Trophoblast cell (in vitro differentiated cells and primary cell): ENCODE results near the gene ARNT2.

Experiments used
- DNase-seq, 2 donors: peaks; one replicate each; pipeline ENCODE4 v3.0.0-alpha.2; 2016
- H2AFZ ChIP-seq: 2 replicates; pipeline ENCODE4 v1.6.1; 2013; ENCODE audit warnings: low read length, moderate library complexity, mild to moderate bottlenecking; ENCODE audit not compliant: insufficient read depth, poor library complexity
- H2AK5ac ChIP-seq: 2 replicates; pipeline ENCODE4 v1.6.1; 2013; ENCODE audit warnings: mild to moderate bottlenecking, low read length
- H2BK120ac ChIP-seq: 2 replicates; pipeline ENCODE4 v1.6.1; 2013; ENCODE audit warnings: low read length, mild to moderate bottlenecking, moderate library complexity; ENCODE audit not compliant: insufficient read depth, poor library complexity
- H2BK12ac ChIP-seq: 2 replicates; pipeline ENCODE4 v1.6.1; 2013; ENCODE audit warnings: mild to moderate bottlenecking, low read length, moderate library complexity
- H2BK5ac ChIP-seq: 2 replicates; pipeline ENCODE4 v1.6.1; 2013; ENCODE audit warnings: low read length, low read depth, moderate library complexity, mild to moderate bottlenecking; ENCODE audit not compliant: poor library complexity
- H3K14ac ChIP-seq: 2 replicates; pipeline ENCODE4 v1.6.1; 2013; ENCODE audit warnings: mild to moderate bottlenecking, low read length
- H3K18ac ChIP-seq: 2 replicates; pipeline ENCODE4 v1.6.1; 2013; ENCODE audit warnings: mild to moderate bottlenecking, low read length
- H3K23ac ChIP-seq: 2 replicates; pipeline ENCODE4 v1.6.1; 2013; ENCODE audit warnings: low read length
- H3K27ac ChIP-seq: 2 replicates; pipeline ENCODE4 v1.5.1; 2013; ENCODE audit warnings: low read depth, mild to moderate bottlenecking, inconsistent platforms, low read length, moderate library complexity
- H3K27me3 ChIP-seq: 2 replicates; pipeline ENCODE4 v1.6.1; 2013; ENCODE audit warnings: inconsistent platforms, mild to moderate bottlenecking, low read length, moderate library complexity; ENCODE audit not compliant: insufficient read depth
- H3K36me3 ChIP-seq, 2 experiments: 1 replicate in 1 of 2; 2 replicates in 1 of 2; pipeline ENCODE4 v1.6.1; 2013; ENCODE audit warnings: low read length in 2 of 2, mild to moderate bottlenecking in 2 of 2, moderate library complexity in 1 of 2; ENCODE audit not compliant: insufficient read depth in 2 of 2, control insufficient read depth in 1 of 2
- H3K4ac ChIP-seq: 2 replicates; pipeline ENCODE4 v1.6.1; 2013; ENCODE audit warnings: low read depth, mild to moderate bottlenecking, low read length, moderate library complexity
- H3K4me1 ChIP-seq, 2 experiments: 1 replicate in 1 of 2; 2 replicates in 1 of 2; pipeline ENCODE4 v1.6.1; 2013; ENCODE audit warnings: low read length in 2 of 2, mild to moderate bottlenecking in 2 of 2, moderate library complexity in 1 of 2; ENCODE audit not compliant: insufficient read depth in 2 of 2, control insufficient read depth in 1 of 2
- H3K4me2 ChIP-seq: 2 replicates; pipeline ENCODE4 v1.6.1; 2013; ENCODE audit warnings: inconsistent platforms, mild to moderate bottlenecking, low read length, moderate library complexity
- H3K4me3 ChIP-seq: 2 replicates; pipeline ENCODE4 v1.5.1; 2013; ENCODE audit warnings: mild to moderate bottlenecking, low read depth, low read length, inconsistent platforms
- H3K79me1 ChIP-seq: one replicate; pipeline ENCODE4 v1.6.1; 2013; ENCODE audit warnings: low read length
- H3K79me2 ChIP-seq: 2 replicates; pipeline ENCODE4 v1.6.1; 2013; ENCODE audit warnings: low read length, mild to moderate bottlenecking; ENCODE audit not compliant: control insufficient read depth, insufficient read depth, poor library complexity
- H3K9ac ChIP-seq: 2 replicates; pipeline ENCODE4 v1.6.1; 2013; ENCODE audit warnings: mild to moderate bottlenecking, low read length
- H3K9me3 ChIP-seq: 2 replicates; pipeline ENCODE4 v1.6.1; 2013; ENCODE audit warnings: low read depth, mild to moderate bottlenecking, control low read depth, inconsistent platforms, low read length; ENCODE audit not compliant: insufficient read depth
- H4K12ac ChIP-seq: 2 replicates; pipeline ENCODE4 v1.6.1; 2013; ENCODE audit warnings: low read depth, mild to moderate bottlenecking, low read length, moderate library complexity
- H4K8ac ChIP-seq: 2 replicates; pipeline ENCODE4 v1.6.1; 2013; ENCODE audit warnings: low read depth, mild to moderate bottlenecking, low read length, moderate library complexity
- H4K91ac ChIP-seq: one replicate; pipeline ENCODE4 v1.6.1; 2013; ENCODE audit warnings: low read depth, mild to moderate bottlenecking, low read length, moderate library complexity
- WGBS: extraction: QIAGEN DNeasy Blood & Tissue Kit; methylation state at CpG from one replicate; pipeline ENCODE4 v1.1.7; 2013; ENCODE audit warnings: missing lambda C conversion rate; ENCODE audit not compliant: insufficient read length, insufficient coverage; ENCODE audit errors: extremely low coverage; 5-methylcytosine and 5-hydroxymethylcytosine counted together

The ARNT2 gene

GRCh38 chr15:80404761-80405553 is 775 bp downstream of the ARNT2 start:
- Histone ChIP-seq H3K27me3 (peaks cover 39% of the 10 kb centered on the region), H2BK12ac (no peak overlapping the region)

DNA sequence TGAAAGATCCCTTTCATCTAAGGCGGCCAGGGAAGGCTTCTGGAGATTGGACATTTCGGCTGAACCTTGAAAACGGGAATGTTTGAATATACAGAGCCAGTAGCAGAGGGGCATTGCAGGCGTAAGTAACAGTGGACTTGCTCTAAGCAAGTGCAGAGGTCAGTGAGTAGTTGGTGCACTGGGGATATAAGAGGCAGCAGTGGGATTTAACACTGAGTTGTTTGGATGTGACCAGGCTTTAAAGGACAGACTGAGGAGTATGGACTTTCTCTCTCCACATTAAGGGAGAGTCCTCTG is 1.3 kb downstream of the ARNT2 start:
- H3K14ac ChIP-seq = no peak overlapping the region
- WGBS = no CpG with 5 or more reads among the region's 4 CpGs
- peaks cover 39% of the 10 kb centered on the region for H3K27me3 ChIP-seq

More at GRCh38 chr15:80404761-80405553, 775 bp downstream of the ARNT2 start:
- no peak overlapping the region for H2BK120ac ChIP-seq
- H3K79me1 ChIP-seq = no peaks in the 10 kb centered on the region
- no peak overlapping the region for H3K14ac ChIP-seq
- no peak overlapping the region for H4K91ac ChIP-seq
- no peak overlapping the region for H4K8ac ChIP-seq
- H3K23ac ChIP-seq = no peak overlapping the region
- peaks cover 5 to 6% of the 10 kb centered on the region in 2 experiments for H3K4me1 ChIP-seq
- no peak overlapping the region for H3K9ac ChIP-seq
- peak overlapping the region; percentile 93 for H3K4me2 ChIP-seq
- H3K4me3 ChIP-seq = peak overlapping the region; percentile 67
- no peak overlapping the region for H4K12ac ChIP-seq
- H3K27ac ChIP-seq = no peak overlapping the region
- H3K4ac ChIP-seq = no peak overlapping the region
- peak overlapping the region; percentile 23 for H2AFZ ChIP-seq
- WGBS = no CpG with 5 or more reads among the region's 33 CpGs
- H2AK5ac ChIP-seq = no peak overlapping the region
- no peaks in the 10 kb centered on the region for H3K36me3 ChIP-seq
- DNase-seq = no peak
- H2BK5ac ChIP-seq = no peak overlapping the region
- no peaks in the 10 kb centered on the region for H3K79me2 ChIP-seq
- H3K18ac ChIP-seq = no peak overlapping the region
- no peaks in the 10 kb centered on the region for H3K9me3 ChIP-seq

DNA sequence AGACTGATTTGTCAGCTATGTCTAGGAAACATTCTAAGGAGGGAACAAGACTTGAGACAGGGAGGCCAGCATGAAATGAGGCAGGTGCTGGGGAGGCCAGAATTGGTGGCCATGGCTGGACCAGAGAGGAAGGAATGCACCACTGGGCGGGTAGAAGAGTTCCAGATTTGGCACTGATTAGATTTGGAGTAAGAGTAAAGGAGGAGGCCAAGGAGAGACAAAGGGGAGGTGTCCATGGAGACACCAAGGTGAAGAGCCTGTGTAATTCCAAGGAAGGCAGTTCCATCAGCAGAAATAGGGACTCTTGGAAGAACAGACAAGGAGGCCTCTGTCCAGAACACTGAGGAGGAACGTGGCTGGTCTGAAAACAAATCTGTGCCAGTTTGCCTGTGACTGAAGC is 1.8 kb downstream of the ARNT2 start:
- H3K27me3 ChIP-seq = peaks cover 39% of the 10 kb centered on the region
- H4K8ac ChIP-seq = no peak overlapping the region
- H3K23ac ChIP-seq = no peak overlapping the region
- H3K79me2 ChIP-seq = no peaks in the 10 kb centered on the region
- no peak overlapping the region for H3K4ac ChIP-seq
- no peak overlapping the region for H3K4me3 ChIP-seq
- no peak overlapping the region for H3K9ac ChIP-seq
- no peak overlapping the region for H2BK5ac ChIP-seq
- H3K4me1 ChIP-seq = peaks cover 5 to 6% of the 10 kb centered on the region in 2 experiments
- H3K36me3 ChIP-seq = no peaks in the 10 kb centered on the region
- DNase-seq = no peak
- H3K27ac ChIP-seq = no peak overlapping the region
- H3K4me2 ChIP-seq = no peak overlapping the region
- no peak overlapping the region for H2AFZ ChIP-seq
- no peak overlapping the region for H3K14ac ChIP-seq
- H4K12ac ChIP-seq = no peak overlapping the region
- peaks cover 4% of the 10 kb centered on the region for H3K9me3 ChIP-seq
- H2BK12ac ChIP-seq = no peak overlapping the region
- no peak overlapping the region for H3K18ac ChIP-seq
- H2BK120ac ChIP-seq = no peak overlapping the region
- H3K79me1 ChIP-seq = no peaks in the 10 kb centered on the region
- no peak overlapping the region for H4K91ac ChIP-seq
- WGBS = no CpG with 5 or more reads among the region's 2 CpGs
- H2AK5ac ChIP-seq = no peak overlapping the region

More for the DNA sequence above, 1.3 kb downstream of the ARNT2 start:
- H3K18ac ChIP-seq = no peak overlapping the region
- no peak overlapping the region for H3K9ac ChIP-seq
- H3K4ac ChIP-seq = no peak overlapping the region
- H3K9me3 ChIP-seq = peaks cover 4% of the 10 kb centered on the region
- H2AFZ ChIP-seq = no peak overlapping the region
- no peak for DNase-seq
- H3K79me2 ChIP-seq = no peaks in the 10 kb centered on the region
- H2BK12ac ChIP-seq = no peak overlapping the region
- no peak overlapping the region for H3K4me2 ChIP-seq
- no peaks in the 10 kb centered on the region for H3K79me1 ChIP-seq
- H4K12ac ChIP-seq = no peak overlapping the region
- H4K91ac ChIP-seq = no peak overlapping the region
- no peak overlapping the region for H2AK5ac ChIP-seq
- no peaks in the 10 kb centered on the region for H3K36me3 ChIP-seq
- no peak overlapping the region for H3K4me3 ChIP-seq
- H2BK120ac ChIP-seq = no peak overlapping the region
- H3K27ac ChIP-seq = no peak overlapping the region
- no peak overlapping the region for H2BK5ac ChIP-seq
- H3K23ac ChIP-seq = no peak overlapping the region
- peaks cover 5 to 6% of the 10 kb centered on the region in 2 experiments for H3K4me1 ChIP-seq
- H4K8ac ChIP-seq = no peak overlapping the region

- H3K9ac ChIP-seq = no peak overlapping the region
- DNase-seq = no peak
- WGBS = no CpG with 5 or more reads among the region's 1 CpG
- H2BK5ac ChIP-seq = no peak overlapping the region
- H4K12ac ChIP-seq = no peak overlapping the region
- H3K18ac ChIP-seq = no peak overlapping the region
- H3K4me2 ChIP-seq = no peak overlapping the region
- no peak overlapping the region for H3K4ac ChIP-seq
- no peaks in the 10 kb centered on the region for H3K4me1 ChIP-seq
- H3K9me3 ChIP-seq = peaks cover 4% of the 10 kb centered on the region
- no peak overlapping the region for H3K4me3 ChIP-seq
- H3K27me3 ChIP-seq = no peaks in the 10 kb centered on the region
- H3K23ac ChIP-seq = no peak overlapping the region
- no peak overlapping the region for H2BK12ac ChIP-seq
- no peak overlapping the region for H2AFZ ChIP-seq
- no peak overlapping the region for H3K27ac ChIP-seq
- H2AK5ac ChIP-seq = no peak overlapping the region
- no peaks in the 10 kb centered on the region for H3K36me3 ChIP-seq
- no peaks in the 10 kb centered on the region for H3K79me2 ChIP-seq
- no peak overlapping the region for H4K8ac ChIP-seq
- H4K91ac ChIP-seq = no peak overlapping the region
- H2BK120ac ChIP-seq = no peak overlapping the region
- H3K79me1 ChIP-seq = no peaks in the 10 kb centered on the region
- H3K14ac ChIP-seq = no peak overlapping the region
Measured at GRCh38 chr15:80411788-80412288, 7.7 kb downstream of the ARNT2 start.
